Gastroesophageal sphincter (tissue), 3 donors: ENCODE results near the gene PIKFYVE.

ENCODE experiments used
- CTCF ChIP-seq, 4 experiments: fragments of 200-600 bp in 2 of 4; fragments of 450-650 bp in 2 of 4; sonication (generic) in 1 of 4; IDR thresholded peaks; one replicate each; pipeline ENCODE4 v1.5.1; 2017 to 2019; ENCODE audit warnings: antibody characterized with exemption in 4 of 4, mild to moderate bottlenecking in 2 of 4, moderate library complexity in 2 of 4
- EP300 ChIP-seq: sonication (generic); formaldehyde crosslinking; IDR thresholded peaks from one replicate; pipeline ENCODE4 v1.6.1; 2017; ENCODE audit warnings: antibody characterized with exemption, mild to moderate bottlenecking
- POLR2AphosphoS5 ChIP-seq: sonication (generic); formaldehyde crosslinking; IDR thresholded peaks from one replicate; pipeline ENCODE4 v1.6.1; 2017; ENCODE audit warnings: antibody characterized with exemption

DNA sequence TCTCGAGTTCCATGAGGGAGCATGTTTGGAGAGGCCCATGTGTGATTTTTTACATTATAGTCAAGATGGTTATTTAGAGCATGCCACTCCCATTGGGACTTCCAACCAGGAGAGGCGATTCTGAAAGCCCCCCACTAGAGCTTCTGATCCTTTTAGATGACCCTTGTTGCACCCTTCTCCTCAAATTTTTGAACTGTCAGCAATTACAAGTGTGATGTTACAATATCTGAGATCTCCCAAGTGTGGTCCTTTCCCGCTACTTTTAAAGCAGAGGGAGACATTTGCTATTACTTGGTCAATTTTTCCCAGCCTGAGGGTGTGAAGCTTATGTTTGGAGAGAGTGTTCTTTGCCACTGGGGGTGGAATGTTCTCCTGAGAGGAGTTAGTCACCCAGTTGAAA lies 123.9 kb downstream of the PIKFYVE start:
- TF ChIP-seq CTCF (IDR thresholded peaks at IDR 0.05) (no peak), POLR2AphosphoS5 (no peak), EP300 (no peak)
